HG03175 (cell line): Measurements from ENCODE around the gene RAMP3.
"Not testable (repeated sequence)": the region's sequence is repeated elsewhere in the genome, so short reads cannot be mapped to it uniquely, and the experiment has no call there.

ENCODE experiments used
- ATAC-seq: cut with Tn5 transposase; IDR thresholded peaks from one replicate; pipeline ENCODE4 v1.9.1; 2021; ENCODE audit warnings: mild to moderate bottlenecking, moderate library complexity; ENCODE audit not compliant: unreplicated experiment

RAMP3 gene

DNA sequence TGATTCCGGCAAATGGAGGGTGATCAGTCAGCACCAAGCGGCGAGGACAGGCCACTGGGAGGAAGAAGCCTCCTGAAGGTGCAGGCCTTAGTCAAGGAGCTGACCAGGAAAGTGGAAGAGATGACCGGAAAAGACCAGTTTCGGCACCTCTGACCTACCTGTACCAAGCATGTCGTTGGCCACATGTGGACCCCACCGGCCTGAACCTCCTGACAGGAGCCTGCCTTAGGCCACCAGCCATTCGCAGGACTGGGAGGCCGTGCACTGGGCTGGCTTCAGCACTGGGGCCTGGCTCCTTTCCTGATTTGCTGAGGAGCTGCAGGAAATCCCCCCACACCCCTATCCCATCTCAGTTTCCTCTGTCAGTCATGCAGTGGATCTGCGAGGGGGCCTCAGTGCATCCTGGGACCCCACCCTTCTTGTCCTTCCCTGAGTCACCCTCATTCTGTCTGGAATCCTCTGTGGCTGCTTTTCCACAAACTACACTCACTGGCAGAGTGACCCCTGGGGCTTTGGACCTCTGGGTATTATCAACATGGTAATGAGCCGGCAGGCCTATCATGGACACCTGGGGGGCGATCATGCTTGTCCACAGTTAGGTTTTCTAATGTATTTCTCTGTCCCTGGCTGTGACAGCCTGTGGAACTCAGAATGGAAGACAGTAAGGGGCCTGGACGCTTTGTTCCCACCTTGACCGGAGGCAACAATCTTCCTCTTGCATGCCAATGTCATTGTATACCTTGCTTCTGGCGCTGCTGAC is 33.0 kb downstream of the RAMP3 start:
- no peak for ATAC-seq

GRCh38 chr7:45191396-45191795 is 33.8 kb downstream of the RAMP3 start:
- ATAC-seq: no peak

DNA sequence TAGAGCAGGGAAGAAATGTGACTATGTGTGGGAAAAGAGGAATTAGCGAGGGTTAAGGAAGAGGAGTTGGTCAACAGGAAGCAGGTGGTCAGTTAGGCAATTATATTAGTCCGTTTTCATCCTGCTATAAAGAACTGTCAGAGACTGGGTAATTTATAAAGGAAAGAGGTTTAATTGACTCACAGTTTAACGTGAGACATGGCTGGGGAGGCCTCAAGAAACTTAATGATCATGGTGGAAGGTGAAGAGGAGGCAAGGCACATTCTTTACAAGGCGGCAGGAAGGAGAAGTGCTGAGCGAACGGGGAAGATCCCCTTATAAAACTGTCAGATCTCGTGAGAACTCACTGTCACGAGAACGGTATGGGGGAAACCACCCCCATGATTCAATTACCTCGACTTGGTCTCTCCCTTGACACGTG is 35.0 kb downstream of the RAMP3 start:
- ATAC-seq: no peak

- ATAC-seq: no peak
These were observed 36.2 kb downstream of the RAMP3 start for GRCh38 chr7:45193828-45194227.

GRCh38 chr7:45196374-45196773 is 38.8 kb downstream of the RAMP3 start:
- ATAC-seq: peak; percentile 73

DNA sequence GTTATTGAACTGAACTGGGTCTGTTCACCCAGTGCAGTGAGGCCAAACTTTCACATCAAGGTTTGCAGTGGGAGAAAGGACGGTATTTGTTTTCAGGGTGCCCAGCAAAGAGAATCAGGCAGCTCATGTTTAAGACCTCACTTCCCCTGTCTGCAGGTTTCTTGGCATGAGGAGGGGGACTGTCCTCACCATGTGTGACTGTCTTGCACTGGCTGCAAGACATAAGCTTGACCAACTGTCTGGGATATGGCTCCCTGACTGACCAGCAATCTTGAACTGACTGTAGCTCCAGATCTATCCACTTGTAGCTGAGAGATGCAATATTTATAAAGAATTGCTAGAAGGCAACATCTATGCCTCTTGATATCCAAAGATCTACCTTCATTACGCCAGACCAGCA is 39.9 kb downstream of the RAMP3 start:
- no peak for ATAC-seq

- ATAC-seq: no peak
These were observed 41.4 kb downstream of the RAMP3 start for GRCh38 chr7:45198986-45199385.

DNA sequence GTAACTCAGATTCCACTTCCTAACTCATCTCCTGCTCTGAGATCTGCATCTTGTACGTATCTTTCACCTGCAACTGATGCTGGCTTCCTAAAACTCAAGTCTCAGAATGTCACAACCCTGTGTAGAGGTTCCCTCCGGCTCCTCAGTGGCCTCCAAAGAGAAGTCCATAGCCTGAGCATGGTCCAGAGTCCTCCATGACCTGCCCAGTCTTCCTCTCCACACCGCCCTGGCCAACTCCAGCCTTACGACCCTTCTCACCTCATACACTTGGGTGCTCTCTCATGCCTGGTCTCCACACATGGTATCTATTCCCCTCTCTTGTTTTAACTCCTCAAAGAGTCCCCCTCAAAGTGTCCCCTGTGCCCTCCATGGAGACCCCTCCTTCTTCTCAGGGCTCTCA is 41.9 kb downstream of the RAMP3 start:
- ATAC-seq: no peak

- no peak for ATAC-seq
These were observed 45.0 kb downstream of the RAMP3 start for GRCh38 chr7:45202625-45203024.

GRCh38 chr7:45203036-45203435 is 45.4 kb downstream of the RAMP3 start:
- ATAC-seq: no peak

GRCh38 chr7:45203459-45203858 is 45.9 kb downstream of the RAMP3 start:
- ATAC-seq: no peak

- peak; percentile 79 for ATAC-seq
These were observed 46.4 kb downstream of the RAMP3 start for GRCh38 chr7:45203936-45204445.

DNA sequence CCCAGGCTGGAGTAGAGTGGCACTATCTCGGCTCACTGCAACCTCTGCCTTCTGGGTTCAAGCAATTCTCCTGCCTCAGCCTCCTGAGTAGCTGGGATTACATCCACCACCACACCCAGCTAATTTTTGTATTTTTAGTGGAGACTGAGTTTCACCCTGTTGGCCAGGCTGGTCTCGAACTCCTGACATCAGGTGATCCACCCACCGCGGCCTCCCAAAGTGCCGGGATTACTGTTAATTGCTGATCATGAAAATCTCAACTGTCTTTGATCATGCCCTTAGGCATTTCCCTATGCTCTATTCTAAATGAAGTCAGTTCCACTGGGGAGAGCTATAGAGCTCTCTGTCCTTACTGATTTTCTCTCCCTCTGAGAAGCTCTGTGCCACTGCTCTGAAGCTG is 48.7 kb downstream of the RAMP3 start:
- not testable (repeated sequence) for ATAC-seq

GRCh38 chr7:45209909-45210308 is 52.3 kb downstream of the RAMP3 start:
- ATAC-seq: not testable (repeated sequence)

GRCh38 chr7:45211066-45211465 is 53.5 kb downstream of the RAMP3 start:
- no peak for ATAC-seq

DNA sequence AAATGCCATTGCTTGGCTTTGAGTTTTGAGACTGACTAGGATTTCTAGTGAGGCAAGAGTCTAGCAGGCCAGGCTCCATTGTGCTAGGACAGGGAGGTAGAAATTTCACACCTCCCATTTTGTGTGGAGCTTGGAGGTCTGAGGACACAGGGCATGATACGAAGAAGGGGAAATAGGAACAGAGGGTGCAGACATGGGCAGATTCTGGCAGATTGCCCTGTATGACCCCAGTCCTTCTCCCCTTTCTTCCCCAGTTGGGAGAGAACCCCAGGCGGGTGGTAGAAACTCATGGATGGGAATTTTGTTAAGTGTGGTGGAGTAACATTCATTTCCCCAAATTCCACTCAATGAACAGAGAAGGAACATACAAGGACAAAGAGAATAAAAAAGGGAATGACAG is 54.4 kb downstream of the RAMP3 start:
- ATAC-seq: no peak

DNA sequence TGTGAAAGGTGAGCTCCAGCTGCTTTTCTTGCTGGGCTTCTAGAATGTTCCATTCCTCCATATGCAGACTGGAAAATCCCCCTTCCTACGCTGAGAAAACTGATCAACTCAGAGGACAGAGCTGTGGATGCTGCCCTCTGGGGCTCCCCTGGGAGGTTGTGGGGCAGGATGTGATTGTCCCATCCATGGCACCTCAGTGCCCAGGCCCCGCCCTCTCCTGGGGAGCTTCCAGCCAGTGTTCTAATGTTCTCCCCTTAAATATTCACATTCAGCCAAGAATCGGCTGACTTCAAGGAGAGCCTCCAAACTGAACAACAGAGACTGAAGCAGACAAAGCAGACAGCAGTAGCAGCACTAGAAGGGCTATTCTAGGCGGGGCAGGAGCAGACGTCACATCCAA is 55.0 kb downstream of the RAMP3 start:
- no peak for ATAC-seq

GRCh38 chr7:45215601-45216062 is 58.0 kb downstream of the RAMP3 start:
- ATAC-seq: no peak

GRCh38 chr7:45216181-45216580 is 58.6 kb downstream of the RAMP3 start:
- ATAC-seq: no peak

DNA sequence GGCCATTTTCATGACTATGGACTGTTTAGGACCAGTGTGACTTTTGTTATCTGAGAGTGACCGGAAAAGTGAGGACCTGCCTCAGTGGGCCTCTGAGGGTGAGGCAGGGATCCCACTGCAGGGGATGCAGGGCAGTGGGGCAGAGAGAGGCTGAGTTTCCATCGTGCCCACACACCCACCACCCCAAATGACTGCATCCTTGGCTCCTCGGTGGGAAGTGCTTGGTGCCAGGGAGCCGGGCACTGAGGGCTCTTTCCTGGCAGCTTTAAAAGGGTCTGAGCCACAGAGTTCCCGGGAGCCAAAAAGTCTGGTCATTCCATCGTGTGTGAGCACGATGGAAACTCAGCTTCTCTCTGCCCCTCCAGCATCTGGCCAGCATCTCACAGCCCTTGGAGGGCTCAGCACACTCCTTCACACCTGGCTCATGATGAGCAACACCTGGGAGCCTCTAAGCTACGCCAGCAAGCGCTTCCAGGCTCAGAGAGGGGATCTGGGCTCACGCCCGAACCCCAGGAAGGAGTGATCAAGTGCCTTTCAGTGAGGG is 59.1 kb downstream of the RAMP3 start:
- no peak for ATAC-seq

- no peak for ATAC-seq
These were observed 59.8 kb downstream of the RAMP3 start for GRCh38 chr7:45217358-45217757.

DNA sequence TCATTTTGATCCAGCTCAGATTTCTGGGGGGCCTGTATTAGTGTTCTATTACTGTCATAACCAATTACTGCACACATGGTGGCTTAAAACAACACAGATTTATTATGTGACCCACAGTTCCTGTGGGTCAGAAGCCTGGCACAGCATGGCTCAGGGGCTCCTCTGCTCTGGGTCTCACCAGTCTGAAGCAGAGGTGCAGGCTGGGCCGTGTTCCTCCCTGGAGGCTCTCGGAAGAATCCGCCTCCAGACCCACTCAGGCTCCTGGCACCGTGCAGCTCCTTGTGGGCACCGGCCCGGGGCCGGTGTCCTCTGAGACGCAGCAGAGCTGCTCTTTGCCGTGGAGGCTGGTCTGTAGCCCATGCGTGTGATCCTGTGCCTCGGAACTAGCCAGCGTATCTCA is 61.5 kb downstream of the RAMP3 start:
- no peak for ATAC-seq
